Activated naive CD4-positive, alpha-beta T cell (primary cell): Measurements from ENCODE around the gene A2ML1.
"Not testable (repeated sequence)": the region's sequence is repeated elsewhere in the genome, so short reads cannot be mapped to it uniquely, and the experiment has no call there.

Experiments used
- DNase-seq, 4 experiments: peaks; one replicate each; lab custom pipeline; 2025; lab: John Stamatoyannopoulos, UW

Gene A2ML1

DNA sequence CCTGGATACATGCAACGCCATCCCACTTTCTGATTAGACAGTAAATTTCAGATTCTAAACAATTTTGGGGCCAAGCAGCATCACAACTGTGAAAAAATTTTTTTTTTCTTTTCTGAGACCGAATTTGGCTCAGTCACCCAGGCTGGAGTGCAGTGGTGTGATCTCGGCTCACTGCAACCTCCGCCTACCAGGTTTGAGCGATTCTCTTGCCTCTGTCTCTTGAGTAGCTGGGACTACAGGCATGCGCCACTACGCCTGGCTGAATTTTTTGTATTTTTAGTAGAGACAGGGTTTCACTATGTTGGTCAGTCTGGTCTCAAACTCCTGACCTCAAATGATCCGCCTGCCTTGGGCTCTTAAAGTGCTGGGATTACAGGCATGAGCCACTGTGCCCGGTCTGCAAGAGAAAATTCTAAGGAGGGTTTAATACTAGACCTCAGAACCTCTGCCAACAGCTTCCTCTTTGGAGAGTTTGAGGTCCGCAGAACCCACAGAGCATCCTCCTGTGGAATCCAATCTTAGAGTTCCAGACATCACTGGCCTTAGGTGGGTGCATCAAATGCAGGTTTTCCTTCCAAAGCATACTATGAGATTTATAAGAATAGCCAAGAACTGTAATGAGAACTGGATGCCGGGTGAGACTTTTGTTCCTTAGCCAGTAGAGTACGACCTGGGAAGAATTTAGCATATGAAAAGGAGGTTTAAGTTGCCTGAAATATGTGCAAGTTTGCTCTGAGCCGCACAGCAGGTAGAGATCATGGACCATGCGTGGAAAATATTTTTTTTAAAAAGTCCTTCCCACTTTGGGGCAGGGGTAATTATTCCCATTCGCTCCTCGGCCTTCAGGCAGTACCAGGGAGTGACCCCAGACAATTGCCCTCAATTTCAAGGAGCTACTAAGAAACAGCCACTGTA, 84.1 kb downstream of the A2ML1 start:
- DNase-seq, result no peak

DNA sequence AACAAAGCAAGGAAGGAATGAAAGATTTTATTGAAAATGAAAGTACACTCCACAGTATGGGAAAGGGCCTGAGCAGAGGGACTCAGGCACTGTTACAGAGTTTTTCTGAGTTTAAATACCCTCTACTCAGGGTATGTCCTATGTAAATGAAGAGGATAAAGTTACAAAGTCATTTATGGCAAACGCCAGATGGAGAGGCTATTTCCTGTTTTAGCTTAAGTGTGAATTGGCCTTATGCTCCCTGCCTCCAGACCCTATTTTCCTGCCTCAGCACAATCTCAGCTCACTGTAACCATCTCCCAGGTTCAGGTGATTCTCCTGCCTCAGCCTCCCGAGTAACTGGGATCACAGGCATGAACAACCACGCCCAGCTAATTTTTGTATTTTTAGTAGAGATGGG, 85.1 kb downstream of the A2ML1 start:
- no peak for DNase-seq

DNA sequence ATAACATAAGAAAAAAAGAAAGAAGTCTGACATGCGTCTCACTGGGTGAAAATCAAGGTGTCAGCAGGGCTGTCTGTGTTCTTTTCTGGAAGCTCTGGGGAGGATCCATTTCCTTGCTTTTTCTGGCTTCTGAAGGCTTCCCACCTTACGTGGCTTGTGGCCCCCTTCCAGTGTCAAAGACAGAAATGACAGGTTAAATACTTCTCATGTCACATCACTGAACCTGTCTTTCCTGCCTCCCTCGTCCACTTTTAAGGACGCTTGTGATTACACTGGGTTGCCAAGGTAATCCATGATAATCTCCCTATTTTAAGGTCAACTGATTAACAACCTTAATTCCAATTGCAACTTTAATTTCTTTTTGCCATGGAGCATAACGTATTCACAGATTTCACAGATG, 87.3 kb downstream of the A2ML1 start:
- DNase-seq, result no peak

DNA sequence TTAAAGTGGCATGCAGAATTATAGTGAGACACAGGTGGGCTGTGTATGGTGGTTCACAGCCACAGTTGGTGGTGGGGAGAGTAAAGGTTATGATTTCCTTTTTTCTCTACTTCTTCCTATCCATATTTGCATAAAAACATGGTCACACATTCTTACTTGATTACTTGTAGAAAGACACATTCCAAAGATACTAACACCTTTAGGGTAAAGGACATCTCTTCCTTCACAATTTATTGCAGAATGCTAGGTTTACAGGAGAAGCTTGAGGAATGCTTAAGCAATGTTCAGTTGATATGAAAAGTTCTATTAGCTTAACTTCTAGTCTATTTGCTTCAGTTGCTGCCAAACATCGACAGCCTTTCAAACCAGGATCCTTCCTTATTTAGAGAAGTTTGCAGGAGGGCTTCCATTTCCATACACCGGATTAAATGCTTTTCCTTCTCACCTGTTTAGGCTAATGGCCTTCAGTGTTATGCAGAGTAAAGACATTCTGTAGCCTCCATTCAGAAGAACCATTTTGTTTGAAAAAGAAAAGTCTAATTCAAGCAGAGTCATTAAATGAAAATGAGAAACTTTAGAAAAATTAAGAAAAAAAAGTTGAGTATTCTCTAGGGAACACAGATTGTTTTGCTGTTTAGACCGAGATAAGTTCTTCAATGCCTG, 89.3 kb downstream of the A2ML1 start:
- no peak for DNase-seq

DNA sequence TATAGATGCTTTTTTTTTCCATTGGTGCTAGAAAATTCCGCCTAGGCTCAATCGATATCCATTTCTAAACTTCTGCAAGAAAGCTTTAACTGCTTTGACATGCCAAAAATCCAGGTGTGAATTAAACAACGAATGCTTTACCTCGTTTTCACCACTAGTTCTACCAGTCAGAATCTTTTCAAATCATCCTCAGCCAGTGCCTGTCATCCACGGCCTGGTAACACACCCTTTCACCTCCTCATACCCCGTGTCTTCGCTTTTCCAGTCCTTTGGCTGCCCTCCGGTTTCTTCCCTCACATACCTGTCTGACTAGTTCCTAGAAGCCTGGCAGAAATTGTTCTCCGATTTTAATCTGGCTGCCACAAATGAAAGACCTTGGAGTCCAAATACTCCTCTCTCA, 90.5 kb downstream of the A2ML1 start:
- no peak for DNase-seq

DNA sequence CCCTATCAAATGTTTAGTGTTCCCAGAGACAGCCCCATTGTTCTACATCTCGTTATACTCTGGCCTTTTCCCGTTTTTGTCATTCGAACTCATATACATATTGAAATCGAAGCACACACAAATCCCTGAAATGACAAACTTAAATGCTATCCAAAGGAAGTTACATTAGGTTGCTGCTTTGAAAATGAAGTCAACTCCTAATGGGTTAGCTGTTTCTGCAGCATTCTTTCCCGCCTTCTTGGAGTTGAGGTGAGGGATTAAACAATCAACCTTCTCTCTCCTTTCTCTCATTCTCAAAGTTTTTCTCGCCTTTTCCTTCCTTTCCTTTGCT, 91.2 kb downstream of the A2ML1 start:
- DNase-seq, result no peak

DNA sequence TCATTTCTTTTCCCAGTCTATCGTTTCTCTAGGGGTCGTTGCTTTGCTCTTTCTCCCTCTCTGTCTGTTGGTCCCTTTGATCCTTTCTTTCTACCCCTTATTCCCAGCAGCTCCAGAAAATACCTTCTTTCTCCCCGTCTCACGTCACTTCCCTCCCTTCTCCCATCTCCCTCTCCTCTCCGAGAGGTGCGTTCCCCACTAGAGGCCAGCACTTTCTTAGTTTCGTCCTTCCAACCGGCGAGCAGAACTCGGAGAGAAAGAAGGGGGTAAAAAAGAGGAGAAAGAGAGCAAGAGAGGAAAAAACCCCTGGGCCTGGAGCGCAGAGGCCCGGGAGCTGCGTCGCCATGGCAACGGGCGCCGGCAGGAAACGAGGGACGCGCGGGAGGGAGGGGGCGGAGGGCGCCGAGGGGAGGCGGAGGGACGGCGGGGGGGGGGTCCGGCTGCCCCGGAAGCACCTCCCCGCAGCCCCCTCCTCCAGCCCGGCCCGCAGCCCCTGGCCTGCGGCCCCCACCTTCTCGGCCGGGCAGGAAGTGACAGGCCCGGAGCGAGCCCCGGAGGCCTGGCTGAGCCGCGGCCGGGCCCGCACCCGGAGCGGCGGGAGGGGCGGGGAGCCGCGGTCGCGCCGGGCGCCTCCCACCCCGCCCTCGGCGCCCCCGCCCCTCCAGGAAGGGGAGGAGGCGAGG, 91.8 kb downstream of the A2ML1 start, which contains the start of gene PHC1:
TSS of gene PHC1 (plus strand) at position 477 of the 683 bp plus-strand sequence. CDS start 3,169 bp downstream, outside the sequence.
- peak in 3 of 4 experiments; percentile 44 to 72 (median 55) for DNase-seq

DNA sequence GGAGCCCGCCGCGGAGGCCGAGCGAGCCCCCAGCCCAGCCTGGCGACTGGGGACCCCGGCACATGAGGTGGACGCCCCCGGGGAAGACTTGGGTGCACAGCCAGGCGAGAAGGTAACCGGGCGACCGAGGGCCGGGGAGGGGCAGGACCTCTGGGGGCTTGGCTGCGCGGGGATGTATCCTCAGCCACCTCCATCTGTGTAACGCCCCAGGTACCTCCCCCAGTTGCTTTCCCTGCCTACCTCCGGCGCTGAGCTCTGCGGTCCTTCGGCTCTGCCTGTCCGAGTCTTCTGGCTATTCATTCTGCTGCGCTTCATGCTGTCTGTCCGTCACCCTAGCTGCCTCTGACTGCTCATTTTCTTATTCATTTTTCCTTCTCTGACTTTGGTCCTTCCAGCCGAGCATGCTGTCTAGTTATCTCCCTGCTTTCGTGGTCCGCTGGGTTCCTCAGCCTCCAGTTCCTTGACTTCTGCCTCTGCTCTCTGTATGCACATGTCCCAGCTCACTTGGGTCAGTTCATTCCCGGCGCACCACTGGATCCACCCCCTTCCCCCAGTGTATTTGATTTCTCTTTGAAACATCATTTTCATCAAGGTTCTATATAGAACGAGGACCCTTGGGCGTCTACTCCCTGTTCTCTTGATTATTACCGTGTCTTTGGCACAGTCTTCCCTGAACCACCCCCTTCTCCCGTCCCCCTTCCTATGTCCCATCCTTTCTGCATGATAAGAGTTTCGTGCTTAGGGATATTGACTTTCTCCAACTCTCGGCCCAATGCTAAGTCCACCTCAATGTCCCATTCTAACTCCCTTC, 92.5 kb downstream of the A2ML1 start:
- DNase-seq, result peak in 3 of 4 experiments; percentile 5 to 42 (median 27)

DNA sequence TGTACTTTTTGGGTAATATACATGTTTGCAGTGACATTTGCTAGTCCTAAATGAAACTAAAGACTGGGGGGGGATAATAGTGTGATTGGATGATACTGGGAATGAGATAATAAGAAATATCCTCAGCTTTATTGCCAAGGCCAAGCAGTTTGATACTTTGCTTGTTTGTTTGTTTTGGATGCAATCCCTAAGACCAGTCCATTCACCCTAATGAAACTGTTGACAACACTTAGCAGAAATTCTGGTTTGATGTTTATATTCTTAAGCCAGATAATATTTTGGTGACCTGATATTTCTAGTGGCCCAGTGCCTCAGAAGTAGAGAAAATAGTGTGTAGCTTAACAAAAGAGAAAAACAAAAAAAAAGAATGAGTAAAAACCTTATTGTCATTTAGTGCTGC, 93.7 kb downstream of the A2ML1 start:
- DNase-seq, result no peak

DNA sequence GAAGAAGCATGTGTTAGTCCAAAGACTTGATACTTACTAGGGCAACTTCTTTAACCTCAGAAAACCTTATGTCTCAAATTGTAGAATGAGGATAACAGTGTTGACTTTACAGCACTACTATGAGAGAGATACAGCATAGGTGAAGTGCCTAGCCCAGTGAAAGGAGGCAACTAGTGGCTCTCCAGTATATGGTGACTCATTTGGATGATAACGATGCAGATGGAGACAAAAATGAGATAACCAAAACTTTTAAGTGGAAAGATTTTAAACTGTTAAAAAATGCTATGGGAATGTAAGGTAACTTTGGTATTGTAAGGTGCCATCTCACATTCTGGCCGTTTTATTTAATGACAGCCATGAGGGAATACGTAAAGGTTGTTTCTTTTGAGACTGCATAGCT, 94.6 kb downstream of the A2ML1 start:
- DNase-seq, result no peak

DNA sequence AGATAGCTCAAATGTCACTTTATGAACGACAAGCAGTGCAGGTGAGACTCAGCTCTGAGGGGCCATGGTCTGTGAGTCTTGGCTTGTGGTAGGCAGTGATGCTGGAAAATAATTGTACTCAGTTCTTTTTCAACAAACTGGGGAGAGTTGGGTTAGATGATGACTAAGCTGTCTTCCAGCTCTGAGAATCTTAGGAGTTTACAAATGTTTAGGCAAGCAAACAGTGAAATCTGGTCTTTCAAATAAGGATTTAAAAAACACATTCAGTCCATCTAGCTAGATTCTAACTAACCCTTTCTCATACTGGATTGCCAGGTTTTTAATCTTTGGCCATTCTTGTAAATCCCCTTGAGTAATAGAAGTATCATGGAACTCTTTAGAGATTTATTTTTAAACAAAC, 95.3 kb downstream of the A2ML1 start:
- DNase-seq, result no peak

DNA sequence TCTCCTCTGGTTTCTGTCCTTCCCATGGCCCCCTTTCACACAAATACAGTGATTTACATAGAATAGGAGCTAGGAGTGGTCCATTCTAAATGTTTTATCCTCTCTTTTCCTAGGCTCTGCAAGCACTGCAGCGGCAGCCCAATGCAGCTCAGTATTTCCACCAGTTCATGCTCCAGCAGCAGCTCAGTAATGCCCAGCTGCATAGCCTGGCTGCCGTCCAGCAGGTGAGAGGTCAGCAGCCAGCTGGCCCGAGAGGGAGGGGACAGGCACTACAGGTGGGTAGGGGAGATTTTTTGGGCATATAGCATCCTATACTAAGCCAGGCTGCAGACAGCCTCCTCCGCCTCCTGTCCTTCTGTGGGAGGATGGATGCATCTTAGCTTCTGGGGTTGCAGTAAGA, 97.2 kb downstream of the A2ML1 start:
- not testable (repeated sequence) for DNase-seq

DNA sequence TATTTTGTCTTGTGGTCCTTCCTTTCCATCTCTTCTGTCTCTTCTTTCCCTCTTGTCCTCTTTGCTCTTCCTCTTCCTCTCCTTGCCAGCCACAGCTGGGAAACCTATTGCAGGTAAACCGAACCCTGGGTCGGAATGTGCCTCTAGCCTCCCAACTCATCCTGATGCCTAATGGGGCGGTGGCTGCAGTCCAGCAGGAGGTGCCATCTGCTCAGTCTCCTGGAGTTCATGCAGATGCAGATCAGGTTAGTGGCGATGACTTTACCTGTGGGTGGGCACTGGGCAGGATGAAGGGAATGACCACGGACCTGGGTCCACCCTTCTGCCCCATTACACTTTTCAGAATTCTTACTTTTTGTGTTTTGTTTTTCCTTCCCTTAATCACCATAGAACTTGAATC, 100.1 kb downstream of the A2ML1 start:
- DNase-seq, result no peak
